Spleen (tissue), 7 donors: ENCODE data around the gene FURIN.

Experiments used
- POLR2A ChIP-seq, 3 donors: fragments of 450-650 bp; IDR thresholded peaks; one replicate each; pipeline ENCODE4 v1.5.1; 2017; ENCODE audit warnings: antibody characterized with exemption in 3 of 3, mild to moderate bottlenecking in 1 of 3
- POLR2AphosphoS5 ChIP-seq, 3 donors: sonication (generic); formaldehyde crosslinking; IDR thresholded peaks; one replicate each; pipeline ENCODE4 v1.5.1; 2017; ENCODE audit warnings: antibody characterized with exemption in 3 of 3
- TF ChIP-seq, protein P1 (sequence below), 11 experiments: fragments of 200-600 bp in 7 of 11; fragments of 450-650 bp in 4 of 11; sonication (generic) in 4 of 11; IDR thresholded peaks in 8 of 11; conservative IDR thresholded peaks in 3 of 11; 1 replicate in 7 of 11; 2 replicates in 4 of 11; pipeline versions ENCODE4 v1.4.0 to v1.8.0; 2016 to 2021; ENCODE audit warnings: antibody characterized with exemption in 11 of 11, inconsistent platforms in 4 of 11, mild to moderate bottlenecking in 1 of 11
- donor health status: DM: no; HTN: no; CAD: no; lungs with moderate emphysema.
- donor health status: DM: no; HTN: no; CAD: no.
- donor health status: DM: no; HTN: no; CAD: no.

DNA sequence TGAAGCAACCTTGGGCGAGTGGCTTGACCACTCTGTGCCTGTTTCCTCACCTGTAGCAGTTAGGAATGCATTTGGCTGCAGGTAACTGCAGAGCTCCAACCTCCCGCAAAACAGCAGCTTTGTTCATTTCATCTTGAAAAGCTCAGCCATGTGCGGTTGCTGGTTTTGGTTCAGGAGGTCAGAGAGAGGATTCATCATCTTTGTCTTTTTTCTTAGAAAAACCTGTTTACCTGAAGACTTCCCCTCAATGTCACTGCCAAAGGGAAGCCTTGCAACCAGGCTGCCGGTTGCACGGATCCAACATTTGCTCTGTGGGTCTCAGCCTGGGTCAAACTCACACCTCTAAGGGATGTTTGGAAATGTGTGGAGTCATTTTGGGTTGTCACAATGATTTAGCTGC, 16.4 kb upstream of the FURIN start:
- TF ChIP-seq, protein P1, sequence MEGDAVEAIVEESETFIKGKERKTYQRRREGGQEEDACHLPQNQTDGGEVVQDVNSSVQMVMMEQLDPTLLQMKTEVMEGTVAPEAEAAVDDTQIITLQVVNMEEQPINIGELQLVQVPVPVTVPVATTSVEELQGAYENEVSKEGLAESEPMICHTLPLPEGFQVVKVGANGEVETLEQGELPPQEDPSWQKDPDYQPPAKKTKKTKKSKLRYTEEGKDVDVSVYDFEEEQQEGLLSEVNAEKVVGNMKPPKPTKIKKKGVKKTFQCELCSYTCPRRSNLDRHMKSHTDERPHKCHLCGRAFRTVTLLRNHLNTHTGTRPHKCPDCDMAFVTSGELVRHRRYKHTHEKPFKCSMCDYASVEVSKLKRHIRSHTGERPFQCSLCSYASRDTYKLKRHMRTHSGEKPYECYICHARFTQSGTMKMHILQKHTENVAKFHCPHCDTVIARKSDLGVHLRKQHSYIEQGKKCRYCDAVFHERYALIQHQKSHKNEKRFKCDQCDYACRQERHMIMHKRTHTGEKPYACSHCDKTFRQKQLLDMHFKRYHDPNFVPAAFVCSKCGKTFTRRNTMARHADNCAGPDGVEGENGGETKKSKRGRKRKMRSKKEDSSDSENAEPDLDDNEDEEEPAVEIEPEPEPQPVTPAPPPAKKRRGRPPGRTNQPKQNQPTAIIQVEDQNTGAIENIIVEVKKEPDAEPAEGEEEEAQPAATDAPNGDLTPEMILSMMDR (IDR thresholded peaks at IDR 0.05 in 8 of 11, conservative IDR thresholded peaks at IDR 0.05 in 3 of 11) = no peak
- TF ChIP-seq POLR2A (IDR thresholded peaks at IDR 0.05) = no peak
- no peak for TF ChIP-seq POLR2AphosphoS5 (IDR thresholded peaks at IDR 0.05)
